K562 (cell line): ENCODE data around the gene CTTNBP2. TPM values are rescaled to one million over a fixed set of nuclear protein-coding genes. Genes with fewer than 3 reads are reported as not detected.

Source experiments
- AFF4 ChIP-seq: sonication (generic); formaldehyde crosslinking; IDR thresholded peaks from 2 replicates; pipeline ENCODE4 v1.8.0; 2023; ENCODE audit warnings: mild to moderate bottlenecking, missing genetic modification reagents
- BDP1 ChIP-seq: IDR thresholded peaks from 3 replicates; pipeline ENCODE4 v1.6.1; 2011; ENCODE audit not compliant: insufficient read length, insufficient read depth
- CBFA2T2 ChIP-seq: fragments of 450-650 bp; conservative IDR thresholded peaks from 2 replicates; pipeline ENCODE4 v1.6.1; 2017; ENCODE audit warnings: mild to moderate bottlenecking
- E2F3 ChIP-seq: fragments of 250-450 bp; sonication (Bioruptor Pico); IDR thresholded peaks from 2 replicates; pipeline ENCODE4 v1.4.0; 2020; ENCODE audit warnings: mild to moderate bottlenecking
- FOXA1 ChIP-seq: fragments of 450-650 bp; IDR thresholded peaks from 2 replicates; pipeline ENCODE4 v1.6.1; 2016; ENCODE audit warnings: mild to moderate bottlenecking, borderline replicate concordance
- HCFC1 ChIP-seq: IDR thresholded peaks from 2 replicates; pipeline ENCODE4 v1.6.1; 2012; ENCODE audit warnings: low read depth, low read length, improper control_type of control experiment
- HMG20B ChIP-seq: fragments of 250-450 bp; sonication (Bioruptor Pico); IDR thresholded peaks from 2 replicates; pipeline ENCODE4 v1.5.0; 2021; ENCODE audit warnings: mild to moderate bottlenecking
- HMGXB4 ChIP-seq: sonication (generic); formaldehyde crosslinking; IDR thresholded peaks from 2 replicates; pipeline ENCODE4 v1.8.1; 2023; ENCODE audit warnings: mild to moderate bottlenecking, missing genetic modification reagents
- JUN ChIP-seq, 2 experiments: sonication (generic) in 1 of 2; formaldehyde crosslinking in 1 of 2; IDR thresholded peaks; 2 replicates each; pipeline versions ENCODE4 v1.6.1 to v1.8.0; 2012 to 2022; ENCODE audit warnings: borderline replicate concordance in 2 of 2, mild to moderate bottlenecking in 2 of 2, improper control_type of control experiment in 1 of 2, low read depth in 1 of 2, low read length in 1 of 2, missing genetic modification reagents in 1 of 2
- KAT2B ChIP-seq: IDR thresholded peaks from one replicate; pipeline ENCODE4 v1.6.1; 2012; ENCODE audit warnings: low read depth, mild to moderate bottlenecking, control low read depth, inconsistent platforms, low read length, moderate library complexity
- MAFG ChIP-seq: fragments of 450-650 bp; conservative IDR thresholded peaks from 2 replicates; pipeline ENCODE4 v1.6.1; 2016; ENCODE audit warnings: missing genetic modification characterization, missing compliant biosample characterization
- PCBP1 ChIP-seq: fragments of 200-400 bp; formaldehyde crosslinking; IDR thresholded peaks from 2 replicates; pipeline ENCODE4 v1.6.1; 2018; ENCODE audit warnings: mild to moderate bottlenecking, low read depth, low read length; ENCODE audit not compliant: poor library complexity, severe bottlenecking
- SFPQ ChIP-seq: fragments of 200-400 bp; formaldehyde crosslinking; IDR thresholded peaks from 2 replicates; pipeline ENCODE4 v1.6.1; 2017; ENCODE audit warnings: mild to moderate bottlenecking, low read depth, low read length, moderate library complexity
- TAF7 ChIP-seq: fragments of 450-650 bp; IDR thresholded peaks from 2 replicates; pipeline ENCODE4 v1.6.1; 2016; ENCODE audit warnings: missing genetic modification characterization, missing compliant biosample characterization
- TARDBP ChIP-seq: fragments of 450-650 bp; IDR thresholded peaks from 2 replicates; pipeline ENCODE4 v1.6.1; 2016
- ZKSCAN1 ChIP-seq: fragments of 150-350 bp; IDR thresholded peaks from 2 replicates; pipeline ENCODE4 v1.6.1; 2016; ENCODE audit warnings: low read depth, low read length
- ZNF436 ChIP-seq: fragments of 250-450, 450-650 bp; sonication (Bioruptor Pico); formaldehyde crosslinking; IDR thresholded peaks from 2 replicates; pipeline ENCODE4 v1.7.0; 2020; ENCODE audit warnings: mild to moderate bottlenecking
- ZNF695 ChIP-seq: fragments of 450-650 bp; formaldehyde crosslinking; IDR thresholded peaks from 2 replicates; pipeline ENCODE4 v1.4.0; 2020; ENCODE audit warnings: mild to moderate bottlenecking, moderate library complexity
- polyA plus RNA-seq, 8 experiments: library from polyadenylated mRNA; depleted of rRNA in 4 of 8; stranded (reverse) in 5 of 8; unstranded in 3 of 8; fragments of >200 nt; fragmentation: Nextera tagmentation in 2 of 8; fragmentation: Illumina TruSeq in 1 of 8; extraction: Ambion mirVana in 2 of 8; extraction: Trizol in 1 of 8; gene quantifications; 2 replicates each; pipeline versions ENCODE4 v1.2.1 to v1.2.3, GENCODE V29; 2011 to 2014; ENCODE audit warnings: inconsistent platforms in 1 of 8, missing spikeins in 1 of 8
- total RNA-seq, 7 experiments: library from RNA; depleted of rRNA in 6 of 7; stranded (reverse); fragments of >200 nt in 6 of 7; fragmentation: Illumina TruSeq in 2 of 7; extraction: Trizol in 2 of 7; gene quantifications; 2 replicates each; pipeline versions ENCODE4 v1.2.1 to v1.2.3, GENCODE V29; 2011 to 2021; ENCODE audit warnings: low replicate concordance in 1 of 7
- TF ChIP-seq, protein P1 (sequence below), 2 experiments: fragments of 450-650 bp in 1 of 2; sonication (generic) in 1 of 2; formaldehyde crosslinking; conservative IDR thresholded peaks; 2 replicates each; pipeline versions ENCODE4 v1.4.0 to v1.8.1; 2020 to 2022; ENCODE audit warnings: mild to moderate bottlenecking in 1 of 2, missing genetic modification reagents in 1 of 2

Gene CTTNBP2
- total and polyA plus RNA-seq, 9 of the 15 experiments (the other 6 are each of a cell fraction or from before 2014, with no cell fraction given) = 0.05 TPM; not detected in 8

DNA sequence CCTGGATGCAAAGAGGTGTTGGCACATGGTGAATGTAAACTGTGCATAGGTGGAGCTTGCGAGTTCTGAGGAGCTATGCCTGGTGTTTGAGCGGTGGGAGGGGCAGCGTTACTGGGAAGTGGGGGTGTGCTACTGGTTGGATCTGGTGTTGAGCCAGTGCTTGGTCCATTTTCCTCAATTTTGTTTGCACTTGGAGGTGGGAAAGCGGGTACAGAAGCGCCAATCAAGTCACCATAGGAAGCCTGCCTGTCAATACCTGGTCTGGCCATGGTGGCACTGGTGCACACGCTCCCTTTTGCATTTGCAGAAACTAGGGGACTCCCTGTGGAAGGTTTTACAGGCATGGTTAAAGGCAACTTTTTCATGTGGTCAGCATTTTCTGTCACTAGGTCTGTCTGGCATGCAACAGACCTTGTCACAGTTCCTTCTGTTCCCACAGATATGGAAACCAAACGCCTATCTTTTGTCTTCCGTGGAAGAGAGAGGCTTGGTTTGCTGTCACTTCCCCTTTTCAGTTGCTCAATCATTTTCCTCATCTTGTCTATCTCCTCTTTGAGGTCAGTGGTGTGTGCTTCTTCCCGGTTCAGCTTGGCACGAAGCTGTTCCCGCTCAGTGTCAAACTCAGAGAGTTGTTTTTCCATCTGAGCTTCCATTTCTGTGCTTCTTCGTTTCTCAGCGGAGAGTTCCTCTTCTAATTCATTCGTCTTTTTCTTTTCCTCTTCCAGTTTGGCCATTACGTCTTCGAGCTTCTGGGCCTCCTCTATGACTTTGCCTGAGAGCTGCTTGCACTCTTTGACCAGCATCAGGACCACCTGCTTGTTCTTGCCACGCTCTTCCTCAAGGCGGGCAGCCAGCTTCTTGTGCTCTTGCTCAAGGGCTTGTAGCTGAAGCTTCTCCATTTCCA lies 81.1 kb downstream of the CTTNBP2 start (continued):
- TF ChIP-seq MAFG = peak; percentile 100
- TF ChIP-seq PCBP1 = no peak
- TF ChIP-seq BDP1 = no peak
- TF ChIP-seq HMGXB4 (CRISPR knock-in tag) = no peak
- no peak; the same call in 1 of the 2 replicates for TF ChIP-seq AFF4
- TF ChIP-seq FOXA1 = no peak
- TF ChIP-seq, protein P1, sequence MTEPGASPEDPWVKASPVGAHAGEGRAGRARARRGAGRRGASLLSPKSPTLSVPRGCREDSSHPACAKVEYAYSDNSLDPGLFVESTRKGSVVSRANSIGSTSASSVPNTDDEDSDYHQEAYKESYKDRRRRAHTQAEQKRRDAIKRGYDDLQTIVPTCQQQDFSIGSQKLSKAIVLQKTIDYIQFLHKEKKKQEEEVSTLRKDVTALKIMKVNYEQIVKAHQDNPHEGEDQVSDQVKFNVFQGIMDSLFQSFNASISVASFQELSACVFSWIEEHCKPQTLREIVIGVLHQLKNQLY (CRISPR knock-in tag; conservative IDR thresholded peaks at IDR 0.05) = no peak
- TF ChIP-seq HCFC1 = no peak; the same call in 1 of the 2 replicates
- peak; percentile 85 for TF ChIP-seq ZKSCAN1
- no peak for TF ChIP-seq KAT2B
- TF ChIP-seq HMG20B (CRISPR knock-in tag) = no peak
- TF ChIP-seq TARDBP = no peak
- no peak for TF ChIP-seq SFPQ
- TF ChIP-seq ZNF695 (CRISPR knock-in tag) = no peak
- TF ChIP-seq TAF7 (tag) = no peak
- TF ChIP-seq E2F3 = peak; percentile 68; the same call in 1 of the 2 replicates
- TF ChIP-seq JUN (IDR thresholded peaks at IDR 0.05; ENCODE audit: borderline replicate concordance, low read depth, low read length) = 0 out of 2 replicates have a peak, but pooled peaks have one; percentile 54
- no peak for TF ChIP-seq JUN (CRISPR knock-in tag; IDR thresholded peaks at IDR 0.05; ENCODE audit: borderline replicate concordance)
- no peak for TF ChIP-seq ZNF436
- peak; percentile 94 for TF ChIP-seq CBFA2T2
